Measurements from ENCODE around the gene ARL5A. TPM values are rescaled to one million over a fixed set of nuclear protein-coding genes. Genes with fewer than 3 reads are reported as not detected.

Gene ARL5A
- total and polyA plus RNA-seq, 9 of the 15 experiments (the other 6 are each of a cell fraction or from before 2014, with no cell fraction given), result 16.3 to 117 (median 88.4) TPM

DNA sequence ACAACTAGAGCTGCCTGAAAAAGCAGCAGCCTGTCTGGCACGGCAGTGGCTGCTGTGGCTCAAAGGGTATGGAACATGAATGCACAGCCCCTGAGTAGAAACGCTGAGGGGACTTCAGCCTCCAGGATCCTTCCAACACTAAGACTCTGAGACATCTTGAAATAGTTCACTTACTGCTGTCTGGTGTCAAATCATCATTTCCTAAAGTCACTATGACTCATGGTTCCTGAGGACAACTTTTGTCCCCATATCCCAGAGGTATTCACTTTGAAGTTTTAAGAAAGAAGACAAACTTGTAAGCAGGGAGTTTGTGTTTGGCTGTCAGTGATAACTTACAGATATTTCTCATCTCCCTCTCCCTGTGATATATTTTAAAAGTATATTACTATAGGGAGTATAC, 60.7 kb downstream of the ARL5A start (continued):
- TF ChIP-seq SRSF1 (IDR thresholded peaks at IDR 0.05; ENCODE audit: low read depth, low read length) (no peak), MTA2 (IDR thresholded peaks at IDR 0.05; ENCODE audit: low read depth) (no peak), ELF2 (CRISPR knock-in tag; IDR thresholded peaks at IDR 0.05) (no peak), CXXC5 (CRISPR knock-in tag; IDR thresholded peaks at IDR 0.05) (no peak; the same call in 1 of the 2 replicates), MED1 (CRISPR knock-in tag; IDR thresholded peaks at IDR 0.05; ENCODE audit: borderline replicate concordance) (no peak), SMARCA4 (IDR thresholded peaks at IDR 0.05) (peak; percentile 60), SMAD1 (IDR thresholded peaks at IDR 0.05; ENCODE audit: low read depth, low read length, partially characterized antibody) (no peak), GTF2A2 (tag; IDR thresholded peaks at IDR 0.05) (0 out of 2 replicates have a peak, but pooled peaks have one; percentile 12), SIRT6 (IDR thresholded peaks at IDR 0.05; ENCODE audit: low read depth, low read length) (no peak), ZC3H4 (CRISPR knock-in tag; IDR thresholded peaks at IDR 0.05; ENCODE audit: borderline replicate concordance) (no peak), ZNF263 (CRISPR knock-in tag; IDR thresholded peaks at IDR 0.05; ENCODE audit: borderline replicate concordance) (no peak), GTF2E2 (tag; IDR thresholded peaks at IDR 0.05) (no peak), TCF7 (IDR thresholded peaks at IDR 0.05; ENCODE audit: borderline replicate concordance) (peak; percentile 76), NR1H2 (CRISPR knock-in tag; IDR thresholded peaks at IDR 0.05) (no peak), SRSF7 (optimal IDR thresholded peaks at IDR 0.05; ENCODE audit: low read depth, low read length) (no peak), DPF2 (IDR thresholded peaks at IDR 0.05) (peak; percentile 80), TCF3 (CRISPR knock-in tag; IDR thresholded peaks at IDR 0.05) (peak; percentile 47), ZNF699 (CRISPR knock-in tag; IDR thresholded peaks at IDR 0.05; ENCODE audit: insufficient replicate concordance) (no peak), NFE2 (IDR thresholded peaks at IDR 0.05; ENCODE audit: low read depth) (peak; percentile 85), CBFA2T2 (conservative IDR thresholded peaks at IDR 0.05) (no peak), ZNF445 (CRISPR knock-in tag; IDR thresholded peaks at IDR 0.05; ENCODE audit: low read depth) (no peak), JUNB (CRISPR knock-in tag; conservative IDR thresholded peaks at IDR 0.05) (no peak), CBX1 (IDR thresholded peaks at IDR 0.05; ENCODE audit: low read depth) (no peak), FOXA1 (IDR thresholded peaks at IDR 0.05; ENCODE audit: borderline replicate concordance) (no peak)
- TF ChIP-seq, protein P1, sequence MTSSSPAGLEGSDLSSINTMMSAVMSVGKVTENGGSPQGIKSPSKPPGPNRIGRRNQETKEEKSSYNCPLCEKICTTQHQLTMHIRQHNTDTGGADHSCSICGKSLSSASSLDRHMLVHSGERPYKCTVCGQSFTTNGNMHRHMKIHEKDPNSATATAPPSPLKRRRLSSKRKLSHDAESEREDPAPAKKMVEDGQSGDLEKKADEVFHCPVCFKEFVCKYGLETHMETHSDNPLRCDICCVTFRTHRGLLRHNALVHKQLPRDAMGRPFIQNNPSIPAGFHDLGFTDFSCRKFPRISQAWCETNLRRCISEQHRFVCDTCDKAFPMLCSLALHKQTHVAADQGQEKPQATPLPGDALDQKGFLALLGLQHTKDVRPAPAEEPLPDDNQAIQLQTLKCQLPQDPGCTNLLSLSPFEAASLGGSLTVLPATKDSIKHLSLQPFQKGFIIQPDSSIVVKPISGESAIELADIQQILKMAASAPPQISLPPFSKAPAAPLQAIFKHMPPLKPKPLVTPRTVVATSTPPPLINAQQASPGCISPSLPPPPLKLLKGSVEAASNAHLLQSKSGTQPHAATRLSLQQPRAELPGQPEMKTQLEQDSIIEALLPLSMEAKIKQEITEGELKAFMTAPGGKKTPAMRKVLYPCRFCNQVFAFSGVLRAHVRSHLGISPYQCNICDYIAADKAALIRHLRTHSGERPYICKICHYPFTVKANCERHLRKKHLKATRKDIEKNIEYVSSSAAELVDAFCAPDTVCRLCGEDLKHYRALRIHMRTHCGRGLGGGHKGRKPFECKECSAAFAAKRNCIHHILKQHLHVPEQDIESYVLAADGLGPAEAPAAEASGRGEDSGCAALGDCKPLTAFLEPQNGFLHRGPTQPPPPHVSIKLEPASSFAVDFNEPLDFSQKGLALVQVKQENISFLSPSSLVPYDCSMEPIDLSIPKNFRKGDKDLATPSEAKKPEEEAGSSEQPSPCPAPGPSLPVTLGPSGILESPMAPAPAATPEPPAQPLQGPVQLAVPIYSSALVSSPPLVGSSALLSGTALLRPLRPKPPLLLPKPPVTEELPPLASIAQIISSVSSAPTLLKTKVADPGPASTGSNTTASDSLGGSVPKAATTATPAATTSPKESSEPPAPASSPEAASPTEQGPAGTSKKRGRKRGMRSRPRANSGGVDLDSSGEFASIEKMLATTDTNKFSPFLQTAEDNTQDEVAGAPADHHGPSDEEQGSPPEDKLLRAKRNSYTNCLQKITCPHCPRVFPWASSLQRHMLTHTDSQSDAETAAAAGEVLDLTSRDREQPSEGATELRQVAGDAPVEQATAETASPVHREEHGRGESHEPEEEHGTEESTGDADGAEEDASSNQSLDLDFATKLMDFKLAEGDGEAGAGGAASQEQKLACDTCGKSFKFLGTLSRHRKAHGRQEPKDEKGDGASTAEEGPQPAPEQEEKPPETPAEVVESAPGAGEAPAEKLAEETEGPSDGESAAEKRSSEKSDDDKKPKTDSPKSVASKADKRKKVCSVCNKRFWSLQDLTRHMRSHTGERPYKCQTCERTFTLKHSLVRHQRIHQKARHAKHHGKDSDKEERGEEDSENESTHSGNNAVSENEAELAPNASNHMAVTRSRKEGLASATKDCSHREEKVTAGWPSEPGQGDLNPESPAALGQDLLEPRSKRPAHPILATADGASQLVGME (CRISPR knock-in tag; IDR thresholded peaks at IDR 0.05), result no peak
- TF ChIP-seq, protein P2, sequence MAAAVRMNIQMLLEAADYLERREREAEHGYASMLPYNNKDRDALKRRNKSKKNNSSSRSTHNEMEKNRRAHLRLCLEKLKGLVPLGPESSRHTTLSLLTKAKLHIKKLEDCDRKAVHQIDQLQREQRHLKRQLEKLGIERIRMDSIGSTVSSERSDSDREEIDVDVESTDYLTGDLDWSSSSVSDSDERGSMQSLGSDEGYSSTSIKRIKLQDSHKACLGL (CRISPR knock-in tag; IDR thresholded peaks at IDR 0.05; ENCODE audit: borderline replicate concordance, poor library complexity, severe bottlenecking), result no peak

Data from K562 (cell line).